HepG2 (cell line): ENCODE data around the gene DLX6. TPM values are rescaled to one million over a fixed set of nuclear protein-coding genes. Genes with fewer than 3 reads are reported as not detected.
A peak's percentile ranks its signal among the peaks of the same experiment; 100 is the strongest.

ENCODE experiments used
- AGO2 ChIP-seq: fragments of 200-400 bp; formaldehyde crosslinking; optimal IDR thresholded peaks from 2 replicates; pipeline ENCODE3; 2017; ENCODE audit warnings: mild to moderate bottlenecking, low read depth, low read length, moderate library complexity
- CAMTA2 ChIP-seq: sonication (generic); formaldehyde crosslinking; IDR thresholded peaks from 2 replicates; pipeline ENCODE4 v1.4.0; 2020; ENCODE audit warnings: mild to moderate bottlenecking, missing genetic modification reagents, borderline replicate concordance
- CCDC6 ChIP-seq: sonication (generic); formaldehyde crosslinking; IDR thresholded peaks from 2 replicates; pipeline ENCODE4 v1.8.1; 2022; ENCODE audit warnings: mild to moderate bottlenecking, missing genetic modification reagents, moderate library complexity
- DMAP1 ChIP-seq: IDR thresholded peaks from 2 replicates; pipeline ENCODE4 v1.6.1; 2016
- EZH2 ChIP-seq: conservative IDR thresholded peaks from 2 replicates; pipeline ENCODE4 v1.6.1; 2012; ENCODE audit warnings: mild to moderate bottlenecking, low read depth, low read length, moderate library complexity
- FOXJ3 ChIP-seq: sonication (generic); formaldehyde crosslinking; IDR thresholded peaks from 2 replicates; pipeline ENCODE4 v1.4.0; 2020; ENCODE audit warnings: missing genetic modification reagents, mild to moderate bottlenecking, borderline replicate concordance
- FOXK2 ChIP-seq: fragments of 450-650 bp; IDR thresholded peaks from 2 replicates; pipeline ENCODE4 v1.6.1; 2016
- LCORL ChIP-seq, 2 experiments: fragments of 450-650 bp in 1 of 2; sonication (generic) in 1 of 2; formaldehyde crosslinking in 1 of 2; IDR thresholded peaks; 2 replicates each; pipeline versions ENCODE4 v1.5.0 to v1.6.1; 2017 to 2020; ENCODE audit warnings: antibody characterized with exemption in 1 of 2, missing genetic modification reagents in 1 of 2
- SAP130 ChIP-seq: IDR thresholded peaks from 2 replicates; pipeline ENCODE4 v1.6.1; 2016; ENCODE audit warnings: low read depth
- SMYD3 ChIP-seq: sonication (generic); formaldehyde crosslinking; IDR thresholded peaks from 2 replicates; pipeline ENCODE4 v1.8.1; 2023; ENCODE audit warnings: mild to moderate bottlenecking, missing genetic modification reagents
- SOX5 ChIP-seq: IDR thresholded peaks from 2 replicates; pipeline ENCODE4 v1.6.1; 2016; ENCODE audit warnings: borderline replicate concordance
- SRSF1 ChIP-seq: fragments of 200-400 bp; formaldehyde crosslinking; optimal IDR thresholded peaks from 2 replicates; pipeline ENCODE3; 2017; ENCODE audit warnings: mild to moderate bottlenecking, low read depth, low read length, moderate library complexity
- ZNF10 ChIP-seq: sonication (generic); formaldehyde crosslinking; IDR thresholded peaks from 2 replicates; pipeline ENCODE4 v1.4.0; 2020; ENCODE audit warnings: mild to moderate bottlenecking, low read depth, missing genetic modification reagents, borderline replicate concordance
- ZNF143 ChIP-seq: sonication (generic); formaldehyde crosslinking; IDR thresholded peaks from 2 replicates; pipeline ENCODE4 v1.4.0; 2020; ENCODE audit warnings: missing genetic modification reagents
- ZNF225 ChIP-seq: sonication (generic); formaldehyde crosslinking; IDR thresholded peaks from 2 replicates; pipeline ENCODE4 v1.4.0; 2020; ENCODE audit warnings: mild to moderate bottlenecking, missing genetic modification reagents
- ZNF772 ChIP-seq: sonication (generic); formaldehyde crosslinking; IDR thresholded peaks from 2 replicates; pipeline ENCODE4 v1.5.0; 2020; ENCODE audit warnings: mild to moderate bottlenecking, missing genetic modification reagents
- polyA plus RNA-seq, 8 experiments: library from polyadenylated mRNA; depleted of rRNA in 3 of 8; stranded (reverse) in 7 of 8; unstranded in 1 of 8; fragments of >200 nt; fragmentation: Illumina TruSeq in 4 of 8; extraction: Trizol in 4 of 8; gene quantifications; 2 replicates each; pipeline versions ENCODE4 v1.2.1 to v1.2.3, GENCODE V29; 2011 to 2016; ENCODE audit warnings: low read depth in 4 of 8, missing spikeins in 1 of 8, mixed read lengths in 1 of 8; ENCODE audit not compliant: insufficient read depth in 1 of 8
- total RNA-seq, 5 experiments: library from RNA; depleted of rRNA; stranded (reverse); fragments of >200 nt; fragmentation: Illumina TruSeq; extraction: Trizol; gene quantifications; 2 replicates each; pipeline ENCODE4 v1.2.3, GENCODE V29; 2016; ENCODE audit warnings: low read depth in 1 of 5
- TF ChIP-seq, protein P1 (sequence below): sonication (generic); formaldehyde crosslinking; IDR thresholded peaks from 2 replicates; pipeline ENCODE4 v1.5.1; 2020; ENCODE audit warnings: mild to moderate bottlenecking, missing genetic modification reagents
- TF ChIP-seq, protein P2 (sequence below): sonication (generic); formaldehyde crosslinking; IDR thresholded peaks from 2 replicates; pipeline ENCODE4 v1.5.1; 2020; ENCODE audit warnings: missing genetic modification reagents, mild to moderate bottlenecking, borderline replicate concordance
- TF ChIP-seq, protein P3 (sequence below): sonication (generic); formaldehyde crosslinking; IDR thresholded peaks from 2 replicates; pipeline ENCODE4 v1.4.0; 2020; ENCODE audit warnings: missing genetic modification reagents, borderline replicate concordance
- TF ChIP-seq, protein P4 (sequence below), 2 experiments: sonication (generic) in 1 of 2; formaldehyde crosslinking in 1 of 2; IDR thresholded peaks; 2 replicates each; pipeline versions ENCODE4 v1.4.0 to v1.6.1; 2016 to 2020; ENCODE audit warnings: borderline replicate concordance in 1 of 2, low read depth in 1 of 2, mild to moderate bottlenecking in 1 of 2, missing genetic modification reagents in 1 of 2

The DLX6 gene
- total and polyA plus RNA-seq, 2 of the 13 experiments (the other 11 are each of a cell fraction or from before 2014, with no cell fraction given): 3.5 to 5.5 TPM

DNA sequence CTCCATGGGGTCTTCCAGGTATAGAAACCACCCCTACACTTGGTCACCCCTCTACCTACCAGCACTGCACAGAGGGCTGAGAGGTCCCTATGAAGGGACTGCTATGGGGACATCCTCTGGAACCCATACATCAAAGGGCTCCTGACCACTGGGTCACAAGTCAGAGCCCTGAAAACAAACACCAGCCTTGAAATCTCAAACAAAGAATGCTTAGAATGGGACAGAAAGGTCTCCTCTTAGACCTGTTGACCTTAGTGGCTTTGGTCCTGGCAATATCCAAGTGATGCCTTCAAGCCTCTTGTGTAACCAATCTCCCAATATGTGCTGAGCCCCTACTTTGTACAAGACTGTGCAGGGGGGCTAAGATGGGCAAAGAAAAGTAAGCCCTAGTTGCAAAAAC lies 34.6 kb upstream of the DLX6 start (continued):
- peak; percentile 70; the same call in 1 of the 2 replicates for TF ChIP-seq SMYD3 (CRISPR knock-in tag)
- TF ChIP-seq FOXK2: 0 out of 2 replicates have a peak, but pooled peaks have one; percentile 37
- no peak for TF ChIP-seq ZNF143 (CRISPR knock-in tag)
- no peak for TF ChIP-seq CAMTA2 (CRISPR knock-in tag)
- TF ChIP-seq SAP130 (CRISPR knock-in tag): peak; percentile 63
- TF ChIP-seq, protein P1, sequence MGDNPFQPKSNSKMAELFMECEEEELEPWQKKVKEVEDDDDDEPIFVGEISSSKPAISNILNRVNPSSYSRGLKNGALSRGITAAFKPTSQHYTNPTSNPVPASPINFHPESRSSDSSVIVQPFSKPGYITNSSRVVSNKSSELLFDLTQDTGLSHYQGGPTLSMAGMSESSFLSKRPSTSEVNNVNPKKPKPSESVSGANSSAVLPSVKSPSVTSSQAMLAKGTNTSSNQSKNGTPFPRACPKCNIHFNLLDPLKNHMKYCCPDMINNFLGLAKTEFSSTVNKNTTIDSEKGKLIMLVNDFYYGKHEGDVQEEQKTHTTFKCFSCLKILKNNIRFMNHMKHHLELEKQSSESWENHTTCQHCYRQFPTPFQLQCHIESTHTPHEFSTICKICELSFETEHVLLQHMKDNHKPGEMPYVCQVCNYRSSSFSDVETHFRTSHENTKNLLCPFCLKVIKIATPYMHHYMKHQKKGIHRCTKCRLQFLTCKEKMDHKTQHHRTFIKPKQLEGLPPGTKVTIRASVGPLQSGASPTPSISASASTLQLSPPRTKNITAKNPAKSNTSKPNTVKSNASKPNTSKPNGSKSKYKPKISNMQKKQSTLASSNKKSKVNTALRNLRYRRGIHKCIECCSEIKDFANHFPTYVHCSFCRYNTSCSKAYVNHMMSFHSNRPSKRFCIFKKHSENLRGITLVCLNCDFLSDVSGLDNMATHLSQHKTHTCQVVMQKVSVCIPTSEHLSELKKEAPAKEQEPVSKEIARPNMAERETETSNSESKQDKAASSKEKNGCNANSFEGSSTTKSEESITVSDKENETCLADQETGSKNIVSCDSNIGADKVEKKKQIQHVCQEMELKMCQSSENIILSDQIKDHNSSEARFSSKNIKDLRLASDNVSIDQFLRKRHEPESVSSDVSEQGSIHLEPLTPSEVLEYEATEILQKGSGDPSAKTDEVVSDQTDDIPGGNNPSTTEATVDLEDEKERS: no peak
- TF ChIP-seq ZNF10 (CRISPR knock-in tag): no peak
- TF ChIP-seq EZH2: no peak
- no peak for TF ChIP-seq SRSF1
- TF ChIP-seq LCORL (IDR thresholded peaks at IDR 0.05): peak; percentile 87
- TF ChIP-seq LCORL (CRISPR knock-in tag; IDR thresholded peaks at IDR 0.05): peak; percentile 96
- TF ChIP-seq, protein P2, sequence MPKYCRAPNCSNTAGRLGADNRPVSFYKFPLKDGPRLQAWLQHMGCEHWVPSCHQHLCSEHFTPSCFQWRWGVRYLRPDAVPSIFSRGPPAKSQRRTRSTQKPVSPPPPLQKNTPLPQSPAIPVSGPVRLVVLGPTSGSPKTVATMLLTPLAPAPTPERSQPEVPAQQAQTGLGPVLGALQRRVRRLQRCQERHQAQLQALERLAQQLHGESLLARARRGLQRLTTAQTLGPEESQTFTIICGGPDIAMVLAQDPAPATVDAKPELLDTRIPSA (CRISPR knock-in tag): no peak
- TF ChIP-seq AGO2: no peak
- TF ChIP-seq, protein P3, sequence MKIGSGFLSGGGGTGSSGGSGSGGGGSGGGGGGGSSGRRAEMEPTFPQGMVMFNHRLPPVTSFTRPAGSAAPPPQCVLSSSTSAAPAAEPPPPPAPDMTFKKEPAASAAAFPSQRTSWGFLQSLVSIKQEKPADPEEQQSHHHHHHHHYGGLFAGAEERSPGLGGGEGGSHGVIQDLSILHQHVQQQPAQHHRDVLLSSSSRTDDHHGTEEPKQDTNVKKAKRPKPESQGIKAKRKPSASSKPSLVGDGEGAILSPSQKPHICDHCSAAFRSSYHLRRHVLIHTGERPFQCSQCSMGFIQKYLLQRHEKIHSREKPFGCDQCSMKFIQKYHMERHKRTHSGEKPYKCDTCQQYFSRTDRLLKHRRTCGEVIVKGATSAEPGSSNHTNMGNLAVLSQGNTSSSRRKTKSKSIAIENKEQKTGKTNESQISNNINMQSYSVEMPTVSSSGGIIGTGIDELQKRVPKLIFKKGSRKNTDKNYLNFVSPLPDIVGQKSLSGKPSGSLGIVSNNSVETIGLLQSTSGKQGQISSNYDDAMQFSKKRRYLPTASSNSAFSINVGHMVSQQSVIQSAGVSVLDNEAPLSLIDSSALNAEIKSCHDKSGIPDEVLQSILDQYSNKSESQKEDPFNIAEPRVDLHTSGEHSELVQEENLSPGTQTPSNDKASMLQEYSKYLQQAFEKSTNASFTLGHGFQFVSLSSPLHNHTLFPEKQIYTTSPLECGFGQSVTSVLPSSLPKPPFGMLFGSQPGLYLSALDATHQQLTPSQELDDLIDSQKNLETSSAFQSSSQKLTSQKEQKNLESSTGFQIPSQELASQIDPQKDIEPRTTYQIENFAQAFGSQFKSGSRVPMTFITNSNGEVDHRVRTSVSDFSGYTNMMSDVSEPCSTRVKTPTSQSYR (CRISPR knock-in tag): peak; percentile 37; the same call in 1 of the 2 replicates
- peak; percentile 95 for TF ChIP-seq SOX5
- TF ChIP-seq FOXJ3: peak; percentile 77; the same call in 1 of the 2 replicates
- TF ChIP-seq ZNF772 (CRISPR knock-in tag): peak; percentile 67; the same call in 1 of the 2 replicates
- TF ChIP-seq DMAP1 (CRISPR knock-in tag): no peak
- no peak for TF ChIP-seq ZNF225 (CRISPR knock-in tag)
- TF ChIP-seq, protein P4, sequence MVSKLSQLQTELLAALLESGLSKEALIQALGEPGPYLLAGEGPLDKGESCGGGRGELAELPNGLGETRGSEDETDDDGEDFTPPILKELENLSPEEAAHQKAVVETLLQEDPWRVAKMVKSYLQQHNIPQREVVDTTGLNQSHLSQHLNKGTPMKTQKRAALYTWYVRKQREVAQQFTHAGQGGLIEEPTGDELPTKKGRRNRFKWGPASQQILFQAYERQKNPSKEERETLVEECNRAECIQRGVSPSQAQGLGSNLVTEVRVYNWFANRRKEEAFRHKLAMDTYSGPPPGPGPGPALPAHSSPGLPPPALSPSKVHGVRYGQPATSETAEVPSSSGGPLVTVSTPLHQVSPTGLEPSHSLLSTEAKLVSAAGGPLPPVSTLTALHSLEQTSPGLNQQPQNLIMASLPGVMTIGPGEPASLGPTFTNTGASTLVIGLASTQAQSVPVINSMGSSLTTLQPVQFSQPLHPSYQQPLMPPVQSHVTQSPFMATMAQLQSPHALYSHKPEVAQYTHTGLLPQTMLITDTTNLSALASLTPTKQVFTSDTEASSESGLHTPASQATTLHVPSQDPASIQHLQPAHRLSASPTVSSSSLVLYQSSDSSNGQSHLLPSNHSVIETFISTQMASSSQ (IDR thresholded peaks at IDR 0.05; ENCODE audit: low read depth): no peak
- TF ChIP-seq, protein P4 (CRISPR knock-in tag; IDR thresholded peaks at IDR 0.05; ENCODE audit: borderline replicate concordance): peak; percentile 85; the same call in 1 of the 2 replicates
- TF ChIP-seq CCDC6 (CRISPR knock-in tag): no peak
